PFSK-1 (cell line): Measurements from ENCODE around the gene LRCH4.
A peak's percentile ranks its signal among the peaks of the same experiment; 100 is the strongest.

ENCODE experiments used
- FOXP2 ChIP-seq: optimal IDR thresholded peaks from 2 replicates; pipeline ENCODE3; 2011; ENCODE audit warnings: borderline replicate concordance, control low read depth, inconsistent platforms; ENCODE audit not compliant: insufficient read depth; ENCODE audit errors: extremely low read length, extremely low read depth
- POLR2AphosphoS5 ChIP-seq: IDR thresholded peaks from 2 replicates; pipeline ENCODE4 v1.6.1; 2012; ENCODE audit warnings: low read depth, mild to moderate bottlenecking, control low read depth, low read length, moderate library complexity
- REST ChIP-seq, 2 experiments: IDR thresholded peaks; 2 replicates each; pipeline versions ENCODE4 v1.6.1 to v1.8.0; 2011 to 2012; ENCODE audit warnings: low read depth in 2 of 2, low read length in 2 of 2, control low read depth in 1 of 2, inconsistent platforms in 1 of 2, mild to moderate bottlenecking in 1 of 2, moderate library complexity in 1 of 2; ENCODE audit not compliant: insufficient read depth in 1 of 2
- SIN3A ChIP-seq: IDR thresholded peaks from 2 replicates; pipeline ENCODE4 v1.6.1; 2012; ENCODE audit warnings: mild to moderate bottlenecking, low read length, moderate library complexity, borderline replicate concordance; ENCODE audit not compliant: insufficient read depth
- TAF1 ChIP-seq: IDR thresholded peaks from 2 replicates; pipeline ENCODE4 v1.6.1; 2012; ENCODE audit warnings: low read length, control low read depth, borderline replicate concordance; ENCODE audit not compliant: insufficient read depth

LRCH4 gene

GRCh38 chr7:100604028-100604975, 18.4 kb upstream of the LRCH4 start:
- no peak for TF ChIP-seq FOXP2
- peak; percentile 61; the same call in 1 of the 2 replicates for TF ChIP-seq POLR2AphosphoS5

GRCh38 chr7:100603726-100604027, 17.7 kb upstream of the LRCH4 start:
- no peak for TF ChIP-seq TAF1
- no peak for TF ChIP-seq REST (IDR thresholded peaks at IDR 0.05; ENCODE audit: insufficient read depth in 1 of 2, low read depth in 2 of 2, low read length in 2 of 2)
- TF ChIP-seq FOXP2 = no peak
- no peak for TF ChIP-seq POLR2AphosphoS5
- TF ChIP-seq SIN3A = no peak

- TF ChIP-seq POLR2AphosphoS5 (peak; percentile 81), SIN3A (peak; percentile 69; the same call in 1 of the 2 replicates), REST (IDR thresholded peaks at IDR 0.05; ENCODE audit: insufficient read depth in 1 of 2, low read depth in 2 of 2, low read length in 2 of 2) (peak in 1 of 2 experiments; percentile 64; a peak in 2 of 4 replicates), TAF1 (0 out of 2 replicates have a peak, but pooled peaks have one; percentile 73), FOXP2 (peak; percentile 36)
Observed at GRCh38 chr7:100602889-100603725, 17.2 kb upstream of the LRCH4 start.

- TF ChIP-seq REST (IDR thresholded peaks at IDR 0.05; ENCODE audit: insufficient read depth in 1 of 2, low read depth in 2 of 2, low read length in 2 of 2) (no peak), POLR2AphosphoS5 (no peak), SIN3A (no peak), TAF1 (no peak), FOXP2 (no peak)
Observed at GRCh38 chr7:100600730-100601038, 14.8 kb upstream of the LRCH4 start.

- no peak for TF ChIP-seq FOXP2
- no peak for TF ChIP-seq SIN3A
- no peak for TF ChIP-seq TAF1
- no peak for TF ChIP-seq REST (IDR thresholded peaks at IDR 0.05; ENCODE audit: insufficient read depth in 1 of 2, low read depth in 2 of 2, low read length in 2 of 2)
- no peak for TF ChIP-seq POLR2AphosphoS5
Observed at GRCh38 chr7:100599911-100600729, 14.2 kb upstream of the LRCH4 start.
